ENCODE results near the gene NELFE.

DNA sequence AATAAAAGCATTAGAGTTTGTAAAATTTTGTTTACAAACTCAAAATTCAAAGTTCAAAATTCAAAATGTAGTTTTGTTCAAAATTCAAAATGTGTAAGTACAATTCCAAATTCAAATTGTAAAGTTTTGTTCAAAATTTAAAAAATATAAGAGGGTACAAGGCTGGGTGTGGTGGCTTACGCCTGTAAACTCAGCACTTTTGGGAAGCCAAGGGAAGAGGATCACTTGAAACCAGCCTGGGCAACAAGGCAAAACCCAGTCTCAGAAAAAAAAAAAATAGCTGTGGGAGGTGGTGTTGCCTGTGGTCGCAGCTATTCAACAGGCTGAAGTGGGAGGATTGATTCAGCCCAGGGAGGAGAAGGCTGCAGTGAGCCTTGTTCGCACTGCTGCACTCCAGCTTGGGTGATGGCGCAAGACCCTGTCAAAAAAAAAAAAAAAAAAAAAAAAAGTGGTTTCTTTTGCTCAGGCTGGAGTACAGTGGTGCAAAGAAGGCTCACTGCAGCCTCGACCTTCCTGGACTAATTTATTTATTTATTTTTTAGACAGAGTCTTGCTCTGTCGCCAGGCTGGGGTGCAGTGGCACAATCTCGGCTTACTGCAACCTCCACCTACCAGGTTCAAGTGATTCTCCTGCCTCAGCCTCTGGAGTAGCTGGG is 51.5 kb downstream of the NELFE start:
- TF ChIP-seq TAF1 (conservative IDR thresholded peaks at IDR 0.05) = no peak
- TF ChIP-seq, protein P1, sequence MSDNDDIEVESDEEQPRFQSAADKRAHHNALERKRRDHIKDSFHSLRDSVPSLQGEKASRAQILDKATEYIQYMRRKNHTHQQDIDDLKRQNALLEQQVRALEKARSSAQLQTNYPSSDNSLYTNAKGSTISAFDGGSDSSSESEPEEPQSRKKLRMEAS (IDR thresholded peaks at IDR 0.05) = no peak
- TF ChIP-seq, protein P2, sequence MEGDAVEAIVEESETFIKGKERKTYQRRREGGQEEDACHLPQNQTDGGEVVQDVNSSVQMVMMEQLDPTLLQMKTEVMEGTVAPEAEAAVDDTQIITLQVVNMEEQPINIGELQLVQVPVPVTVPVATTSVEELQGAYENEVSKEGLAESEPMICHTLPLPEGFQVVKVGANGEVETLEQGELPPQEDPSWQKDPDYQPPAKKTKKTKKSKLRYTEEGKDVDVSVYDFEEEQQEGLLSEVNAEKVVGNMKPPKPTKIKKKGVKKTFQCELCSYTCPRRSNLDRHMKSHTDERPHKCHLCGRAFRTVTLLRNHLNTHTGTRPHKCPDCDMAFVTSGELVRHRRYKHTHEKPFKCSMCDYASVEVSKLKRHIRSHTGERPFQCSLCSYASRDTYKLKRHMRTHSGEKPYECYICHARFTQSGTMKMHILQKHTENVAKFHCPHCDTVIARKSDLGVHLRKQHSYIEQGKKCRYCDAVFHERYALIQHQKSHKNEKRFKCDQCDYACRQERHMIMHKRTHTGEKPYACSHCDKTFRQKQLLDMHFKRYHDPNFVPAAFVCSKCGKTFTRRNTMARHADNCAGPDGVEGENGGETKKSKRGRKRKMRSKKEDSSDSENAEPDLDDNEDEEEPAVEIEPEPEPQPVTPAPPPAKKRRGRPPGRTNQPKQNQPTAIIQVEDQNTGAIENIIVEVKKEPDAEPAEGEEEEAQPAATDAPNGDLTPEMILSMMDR (IDR thresholded peaks at IDR 0.05; ENCODE audit: low read depth, low read length, missing input control) = no peak
- TF ChIP-seq REST (IDR thresholded peaks at IDR 0.05) = no peak
- TF ChIP-seq RAD21 (IDR thresholded peaks at IDR 0.05) = peak; percentile 5 to 37
- TF ChIP-seq JUND (IDR thresholded peaks at IDR 0.05) = no peak
- no peak for TF ChIP-seq ATF3 (IDR thresholded peaks at IDR 0.05)
- no peak for TF ChIP-seq YY1 (IDR thresholded peaks at IDR 0.05)
